Hepatocyte (in vitro differentiated cells): ENCODE data around the gene EVI2B.

Experiments used
- CTCF ChIP-seq: fragments of 200-600 bp; sonication (generic); IDR thresholded peaks from 2 replicates; pipeline ENCODE4 v1.5.1; 2016; ENCODE audit warnings: antibody characterized with exemption, mild to moderate bottlenecking; ENCODE audit not compliant: poor library complexity
- EZH2 ChIP-seq: fragments of 200-600 bp; sonication (generic); IDR thresholded peaks from 2 replicates; pipeline ENCODE4 v1.6.1; 2016; ENCODE audit warnings: antibody characterized with exemption, mild to moderate bottlenecking, borderline replicate concordance
- EZH2phosphoT487 ChIP-seq: fragments of 200-600 bp; sonication (generic); IDR thresholded peaks from one replicate; pipeline ENCODE4 v1.6.1; 2018; ENCODE audit warnings: antibody characterized with exemption, mild to moderate bottlenecking, low read depth, moderate library complexity; ENCODE audit not compliant: unreplicated experiment, severe bottlenecking

- TF ChIP-seq EZH2phosphoT487 (no peak), CTCF (no peak), EZH2 (no peak)
These were observed 19.6 kb downstream of the EVI2B start for GRCh38 chr17:31294231-31294630.
